HepG2 (cell line): Measurements from ENCODE around the gene SLC5A5. TPM values are rescaled to one million over a fixed set of nuclear protein-coding genes. Genes with fewer than 3 reads are reported as not detected.

Experiments used
- GATA4 ChIP-seq: sonication (generic); IDR thresholded peaks from 2 replicates; pipeline ENCODE4 v1.6.1; 2016; ENCODE audit warnings: antibody characterized with exemption, low read depth, borderline replicate concordance
- GLI4 ChIP-seq: sonication (generic); formaldehyde crosslinking; IDR thresholded peaks from 2 replicates; pipeline ENCODE4 v1.5.1; 2020; ENCODE audit warnings: missing genetic modification reagents, mild to moderate bottlenecking, moderate library complexity, borderline replicate concordance
- HOXA5 ChIP-seq: sonication (generic); formaldehyde crosslinking; IDR thresholded peaks from 2 replicates; pipeline ENCODE4 v1.4.0; 2020; ENCODE audit warnings: missing genetic modification reagents
- MIXL1 ChIP-seq: IDR thresholded peaks from 2 replicates; pipeline ENCODE4 v1.6.1; 2016
- NCOR1 ChIP-seq: fragments of 200-600 bp; sonication (generic); IDR thresholded peaks from 2 replicates; pipeline ENCODE4 v1.7.0; 2017; ENCODE audit warnings: antibody characterized with exemption, low read length, borderline replicate concordance
- RBFOX2 ChIP-seq: fragments of 200-400 bp; formaldehyde crosslinking; IDR thresholded peaks from 2 replicates; pipeline ENCODE4 v1.6.1; 2017; ENCODE audit warnings: low read depth, mild to moderate bottlenecking, low read length
- RELA ChIP-seq: sonication (generic); formaldehyde crosslinking; IDR thresholded peaks from 2 replicates; pipeline ENCODE4 v1.4.0; 2020; ENCODE audit warnings: missing genetic modification reagents
- SP140L ChIP-seq: sonication (generic); formaldehyde crosslinking; IDR thresholded peaks from 2 replicates; pipeline ENCODE4 v1.4.0; 2020; ENCODE audit warnings: missing genetic modification reagents, borderline replicate concordance
- SRY ChIP-seq: sonication (generic); formaldehyde crosslinking; IDR thresholded peaks from 2 replicates; pipeline ENCODE4 v1.8.0; 2022; ENCODE audit warnings: mild to moderate bottlenecking, missing genetic modification reagents
- TCF7 ChIP-seq: sonication (generic); IDR thresholded peaks from 2 replicates; pipeline ENCODE4 v1.6.1; 2016; ENCODE audit warnings: antibody characterized with exemption, low read depth
- TFDP1 ChIP-seq: IDR thresholded peaks from 2 replicates; pipeline ENCODE4 v1.6.1; 2016; ENCODE audit warnings: missing compliant biosample characterization, missing genetic modification reagents, borderline replicate concordance
- ZBTB21 ChIP-seq: sonication (generic); formaldehyde crosslinking; IDR thresholded peaks from 2 replicates; pipeline ENCODE4 v1.4.0; 2020; ENCODE audit warnings: missing genetic modification reagents
- ZNF180 ChIP-seq: sonication (generic); formaldehyde crosslinking; IDR thresholded peaks from 2 replicates; pipeline ENCODE4 v1.4.0; 2020; ENCODE audit warnings: low read depth, missing genetic modification reagents, borderline replicate concordance
- ZNF335 ChIP-seq: sonication (generic); formaldehyde crosslinking; IDR thresholded peaks from 2 replicates; pipeline ENCODE4 v1.4.0; 2020; ENCODE audit warnings: missing genetic modification reagents
- ZNF768 ChIP-seq: sonication (generic); formaldehyde crosslinking; IDR thresholded peaks from 2 replicates; pipeline ENCODE4 v1.4.0; 2020; ENCODE audit warnings: missing genetic modification reagents
- ZNF792 ChIP-seq: IDR thresholded peaks from 2 replicates; pipeline ENCODE4 v1.6.1; 2016
- polyA plus RNA-seq, 8 experiments: library from polyadenylated mRNA; depleted of rRNA in 3 of 8; stranded (reverse) in 7 of 8; unstranded in 1 of 8; fragments of >200 nt; fragmentation: Illumina TruSeq in 4 of 8; extraction: Trizol in 4 of 8; gene quantifications; 2 replicates each; pipeline versions ENCODE4 v1.2.1 to v1.2.3, GENCODE V29; 2011 to 2016; ENCODE audit warnings: low read depth in 4 of 8, missing spikeins in 1 of 8, mixed read lengths in 1 of 8; ENCODE audit not compliant: insufficient read depth in 1 of 8
- total RNA-seq, 5 experiments: library from RNA; depleted of rRNA; stranded (reverse); fragments of >200 nt; fragmentation: Illumina TruSeq; extraction: Trizol; gene quantifications; 2 replicates each; pipeline ENCODE4 v1.2.3, GENCODE V29; 2016; ENCODE audit warnings: low read depth in 1 of 5
- TF ChIP-seq, protein P1 (sequence below): sonication (generic); formaldehyde crosslinking; IDR thresholded peaks from 2 replicates; pipeline ENCODE4 v1.5.1; 2020; ENCODE audit warnings: mild to moderate bottlenecking, missing genetic modification reagents, moderate library complexity
- TF ChIP-seq, protein P2 (sequence below): sonication (generic); formaldehyde crosslinking; IDR thresholded peaks from 2 replicates; pipeline ENCODE4 v1.5.1; 2020; ENCODE audit warnings: mild to moderate bottlenecking, missing genetic modification reagents, moderate library complexity
- TF ChIP-seq, protein P3 (sequence below): sonication (generic); formaldehyde crosslinking; IDR thresholded peaks from 2 replicates; pipeline ENCODE4 v1.8.0; 2022; ENCODE audit warnings: missing genetic modification reagents, mild to moderate bottlenecking, borderline replicate concordance

The SLC5A5 gene
- total and polyA plus RNA-seq, 2 of the 13 experiments (the other 11 are each of a cell fraction or from before 2014, with no cell fraction given): not detected

DNA sequence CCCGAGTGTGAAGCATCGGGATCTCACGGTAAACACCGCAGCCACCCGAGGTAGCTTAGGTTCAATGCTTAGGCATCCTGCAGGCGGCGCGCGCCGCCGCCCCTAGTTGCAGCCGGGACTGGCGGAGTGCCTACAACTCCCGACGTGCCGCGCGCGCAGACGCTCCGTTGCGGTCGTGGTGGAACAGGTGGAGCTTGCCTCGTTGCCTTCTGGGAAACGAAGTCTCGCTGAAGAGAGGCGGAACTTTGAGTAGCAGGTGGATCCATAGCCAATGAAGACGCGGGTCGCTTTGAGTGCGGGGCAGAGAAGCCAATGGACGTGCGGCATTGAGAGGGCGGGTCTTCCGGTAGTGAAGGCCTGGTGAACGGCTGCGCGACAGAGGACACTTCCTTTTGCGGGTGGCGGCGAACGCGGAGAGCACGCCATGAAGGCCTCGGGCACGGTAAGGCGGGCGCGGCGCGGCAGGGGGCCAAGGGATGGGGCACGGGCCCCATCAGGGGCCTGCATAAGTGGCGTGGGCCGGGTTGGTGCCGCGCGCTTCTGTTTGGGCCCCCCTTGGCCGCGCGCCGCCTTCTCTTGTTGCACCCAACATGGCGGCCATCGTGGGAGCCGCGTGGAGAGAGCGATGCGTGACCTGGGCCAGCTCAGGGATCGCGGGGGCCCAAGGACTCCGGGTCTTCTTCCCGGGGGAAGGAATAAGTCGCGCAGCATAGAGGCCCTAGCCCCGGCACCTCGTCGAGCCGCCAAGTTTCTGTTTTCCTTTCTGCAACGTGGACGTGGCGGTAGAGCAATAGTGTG lies 12.0 kb upstream of the SLC5A5 start, which contains the start of gene RPL18A (continued):
- TF ChIP-seq SRY (CRISPR knock-in tag): no peak; the same call in 1 of the 2 replicates
- TF ChIP-seq, protein P1, sequence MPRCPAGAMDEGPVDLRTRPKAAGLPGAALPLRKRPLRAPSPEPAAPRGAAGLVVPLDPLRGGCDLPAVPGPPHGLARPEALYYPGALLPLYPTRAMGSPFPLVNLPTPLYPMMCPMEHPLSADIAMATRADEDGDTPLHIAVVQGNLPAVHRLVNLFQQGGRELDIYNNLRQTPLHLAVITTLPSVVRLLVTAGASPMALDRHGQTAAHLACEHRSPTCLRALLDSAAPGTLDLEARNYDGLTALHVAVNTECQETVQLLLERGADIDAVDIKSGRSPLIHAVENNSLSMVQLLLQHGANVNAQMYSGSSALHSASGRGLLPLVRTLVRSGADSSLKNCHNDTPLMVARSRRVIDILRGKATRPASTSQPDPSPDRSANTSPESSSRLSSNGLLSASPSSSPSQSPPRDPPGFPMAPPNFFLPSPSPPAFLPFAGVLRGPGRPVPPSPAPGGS: no peak; the same call in 1 of the 2 replicates
- TF ChIP-seq ZBTB21 (CRISPR knock-in tag): peak; percentile 25; the same call in 1 of the 2 replicates
- peak; percentile 100 for TF ChIP-seq RBFOX2
- peak; percentile 13; the same call in 1 of the 2 replicates for TF ChIP-seq TFDP1 (CRISPR knock-in tag)
- TF ChIP-seq ZNF792: peak; percentile 26; the same call in 1 of the 2 replicates
- TF ChIP-seq HOXA5: peak; percentile 67
- TF ChIP-seq GLI4 (CRISPR knock-in tag): 0 out of 2 replicates have a peak, but pooled peaks have one; percentile 78
- no peak for TF ChIP-seq NCOR1
- TF ChIP-seq TCF7: no peak
- TF ChIP-seq ZNF768 (CRISPR knock-in tag): peak; percentile 63; the same call in 1 of the 2 replicates
- no peak for TF ChIP-seq SP140L (CRISPR knock-in tag)
- no peak for TF ChIP-seq GATA4
- TF ChIP-seq, protein P2, sequence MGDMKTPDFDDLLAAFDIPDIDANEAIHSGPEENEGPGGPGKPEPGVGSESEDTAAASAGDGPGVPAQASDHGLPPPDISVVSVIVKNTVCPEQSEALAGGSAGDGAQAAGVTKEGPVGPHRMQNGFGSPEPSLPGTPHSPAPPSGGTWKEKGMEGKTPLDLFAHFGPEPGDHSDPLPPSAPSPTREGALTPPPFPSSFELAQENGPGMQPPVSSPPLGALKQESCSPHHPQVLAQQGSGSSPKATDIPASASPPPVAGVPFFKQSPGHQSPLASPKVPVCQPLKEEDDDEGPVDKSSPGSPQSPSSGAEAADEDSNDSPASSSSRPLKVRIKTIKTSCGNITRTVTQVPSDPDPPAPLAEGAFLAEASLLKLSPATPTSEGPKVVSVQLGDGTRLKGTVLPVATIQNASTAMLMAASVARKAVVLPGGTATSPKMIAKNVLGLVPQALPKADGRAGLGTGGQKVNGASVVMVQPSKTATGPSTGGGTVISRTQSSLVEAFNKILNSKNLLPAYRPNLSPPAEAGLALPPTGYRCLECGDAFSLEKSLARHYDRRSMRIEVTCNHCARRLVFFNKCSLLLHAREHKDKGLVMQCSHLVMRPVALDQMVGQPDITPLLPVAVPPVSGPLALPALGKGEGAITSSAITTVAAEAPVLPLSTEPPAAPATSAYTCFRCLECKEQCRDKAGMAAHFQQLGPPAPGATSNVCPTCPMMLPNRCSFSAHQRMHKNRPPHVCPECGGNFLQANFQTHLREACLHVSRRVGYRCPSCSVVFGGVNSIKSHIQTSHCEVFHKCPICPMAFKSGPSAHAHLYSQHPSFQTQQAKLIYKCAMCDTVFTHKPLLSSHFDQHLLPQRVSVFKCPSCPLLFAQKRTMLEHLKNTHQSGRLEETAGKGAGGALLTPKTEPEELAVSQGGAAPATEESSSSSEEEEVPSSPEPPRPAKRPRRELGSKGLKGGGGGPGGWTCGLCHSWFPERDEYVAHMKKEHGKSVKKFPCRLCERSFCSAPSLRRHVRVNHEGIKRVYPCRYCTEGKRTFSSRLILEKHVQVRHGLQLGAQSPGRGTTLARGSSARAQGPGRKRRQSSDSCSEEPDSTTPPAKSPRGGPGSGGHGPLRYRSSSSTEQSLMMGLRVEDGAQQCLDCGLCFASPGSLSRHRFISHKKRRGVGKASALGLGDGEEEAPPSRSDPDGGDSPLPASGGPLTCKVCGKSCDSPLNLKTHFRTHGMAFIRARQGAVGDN (CRISPR knock-in tag): peak; percentile 78
- no peak for TF ChIP-seq ZNF180
- TF ChIP-seq MIXL1 (CRISPR knock-in tag): no peak; the same call in 1 of the 2 replicates
- TF ChIP-seq ZNF335 (CRISPR knock-in tag): no peak; the same call in 1 of the 2 replicates
- TF ChIP-seq RELA: 0 out of 2 replicates have a peak, but pooled peaks have one; percentile 50
- TF ChIP-seq, protein P3, sequence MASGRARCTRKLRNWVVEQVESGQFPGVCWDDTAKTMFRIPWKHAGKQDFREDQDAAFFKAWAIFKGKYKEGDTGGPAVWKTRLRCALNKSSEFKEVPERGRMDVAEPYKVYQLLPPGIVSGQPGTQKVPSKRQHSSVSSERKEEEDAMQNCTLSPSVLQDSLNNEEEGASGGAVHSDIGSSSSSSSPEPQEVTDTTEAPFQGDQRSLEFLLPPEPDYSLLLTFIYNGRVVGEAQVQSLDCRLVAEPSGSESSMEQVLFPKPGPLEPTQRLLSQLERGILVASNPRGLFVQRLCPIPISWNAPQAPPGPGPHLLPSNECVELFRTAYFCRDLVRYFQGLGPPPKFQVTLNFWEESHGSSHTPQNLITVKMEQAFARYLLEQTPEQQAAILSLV (CRISPR knock-in tag): peak; percentile 59; the same call in 1 of the 2 replicates
